Measurements from ENCODE around the gene OPCML. TPM values are rescaled to one million over a fixed set of nuclear protein-coding genes. Genes with fewer than 3 reads are reported as not detected.

OPCML gene
- polyA plus RNA-seq, 1 donor from 2014 or later = 11.6 TPM

DNA sequence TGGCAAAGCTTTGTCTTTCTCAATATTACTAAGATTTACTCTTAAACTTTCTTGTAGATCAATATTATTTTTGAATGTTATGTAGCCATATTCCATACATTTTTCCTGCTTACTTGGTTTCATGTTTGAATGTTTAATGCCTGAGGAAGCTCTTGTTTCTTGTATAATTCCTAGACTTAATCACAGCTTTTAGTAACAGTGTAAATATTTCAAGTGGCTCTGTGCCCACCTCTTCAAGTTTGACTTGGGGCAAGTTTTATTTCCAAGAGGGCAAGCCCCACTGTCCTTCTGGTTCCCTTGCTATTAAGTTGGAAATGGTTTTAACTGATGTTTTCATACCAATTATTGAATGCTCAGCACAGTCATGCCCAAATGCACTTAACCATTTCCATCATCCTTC is 1004.1 kb downstream of the OPCML start:
- Histone ChIP-seq H2AFZ (ENCODE audit: low read depth, low read length) (no peak overlapping the region), H3K9ac (ENCODE audit: low read length) (no peak overlapping the region), H3F3A (ENCODE audit: insufficient read depth, low read length, poor library complexity, severe bottlenecking) (no peaks in the 10 kb centered on the region), H3K4me2 (ENCODE audit: low read length) (no peak overlapping the region), H3K4me3 (ENCODE audit: low read length) (no peak overlapping the region), H3K36me3 (ENCODE audit: insufficient read depth, low read length) (no peaks in the 10 kb centered on the region), H3K9me2 (ENCODE audit: insufficient read depth, low read length) (no peaks in the 10 kb centered on the region), H3K27me3 (ENCODE audit: insufficient read depth, low read depth, low read length) (no peaks in the 10 kb centered on the region), H3K27ac (ENCODE audit: low read length) (no peak overlapping the region), H3K79me2 (replicated peaks; ENCODE audit: insufficient read depth, low read length) (no peaks in the 10 kb centered on the region), H4K20me1 (ENCODE audit: insufficient read depth) (no peaks in the 10 kb centered on the region), H3K9me3 (ENCODE audit: low read length) (no peaks in the 10 kb centered on the region)
- TF ChIP-seq EP300 (conservative IDR thresholded peaks at IDR 0.05; ENCODE audit: poor library complexity, severe bottlenecking) (no peak), EZH2 (IDR thresholded peaks at IDR 0.05; ENCODE audit: borderline replicate concordance, insufficient read depth, low read length, poor library complexity, severe bottlenecking) (no peak), RAD21 (conservative IDR thresholded peaks at IDR 0.05) (no peak), POLR2AphosphoS5 (IDR thresholded peaks at IDR 0.05) (no peak), SMC3 (conservative IDR thresholded peaks at IDR 0.05; ENCODE audit: poor library complexity) (no peak), MXI1 (conservative IDR thresholded peaks at IDR 0.05; ENCODE audit: poor library complexity, severe bottlenecking) (no peak), TAF1 (IDR thresholded peaks at IDR 0.05; ENCODE audit: low read depth) (no peak)
- TF ChIP-seq, protein P1, sequence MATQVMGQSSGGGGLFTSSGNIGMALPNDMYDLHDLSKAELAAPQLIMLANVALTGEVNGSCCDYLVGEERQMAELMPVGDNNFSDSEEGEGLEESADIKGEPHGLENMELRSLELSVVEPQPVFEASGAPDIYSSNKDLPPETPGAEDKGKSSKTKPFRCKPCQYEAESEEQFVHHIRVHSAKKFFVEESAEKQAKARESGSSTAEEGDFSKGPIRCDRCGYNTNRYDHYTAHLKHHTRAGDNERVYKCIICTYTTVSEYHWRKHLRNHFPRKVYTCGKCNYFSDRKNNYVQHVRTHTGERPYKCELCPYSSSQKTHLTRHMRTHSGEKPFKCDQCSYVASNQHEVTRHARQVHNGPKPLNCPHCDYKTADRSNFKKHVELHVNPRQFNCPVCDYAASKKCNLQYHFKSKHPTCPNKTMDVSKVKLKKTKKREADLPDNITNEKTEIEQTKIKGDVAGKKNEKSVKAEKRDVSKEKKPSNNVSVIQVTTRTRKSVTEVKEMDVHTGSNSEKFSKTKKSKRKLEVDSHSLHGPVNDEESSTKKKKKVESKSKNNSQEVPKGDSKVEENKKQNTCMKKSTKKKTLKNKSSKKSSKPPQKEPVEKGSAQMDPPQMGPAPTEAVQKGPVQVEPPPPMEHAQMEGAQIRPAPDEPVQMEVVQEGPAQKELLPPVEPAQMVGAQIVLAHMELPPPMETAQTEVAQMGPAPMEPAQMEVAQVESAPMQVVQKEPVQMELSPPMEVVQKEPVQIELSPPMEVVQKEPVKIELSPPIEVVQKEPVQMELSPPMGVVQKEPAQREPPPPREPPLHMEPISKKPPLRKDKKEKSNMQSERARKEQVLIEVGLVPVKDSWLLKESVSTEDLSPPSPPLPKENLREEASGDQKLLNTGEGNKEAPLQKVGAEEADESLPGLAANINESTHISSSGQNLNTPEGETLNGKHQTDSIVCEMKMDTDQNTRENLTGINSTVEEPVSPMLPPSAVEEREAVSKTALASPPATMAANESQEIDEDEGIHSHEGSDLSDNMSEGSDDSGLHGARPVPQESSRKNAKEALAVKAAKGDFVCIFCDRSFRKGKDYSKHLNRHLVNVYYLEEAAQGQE (IDR thresholded peaks at IDR 0.05; ENCODE audit: borderline replicate concordance) = no peak
- TF ChIP-seq, protein P2, sequence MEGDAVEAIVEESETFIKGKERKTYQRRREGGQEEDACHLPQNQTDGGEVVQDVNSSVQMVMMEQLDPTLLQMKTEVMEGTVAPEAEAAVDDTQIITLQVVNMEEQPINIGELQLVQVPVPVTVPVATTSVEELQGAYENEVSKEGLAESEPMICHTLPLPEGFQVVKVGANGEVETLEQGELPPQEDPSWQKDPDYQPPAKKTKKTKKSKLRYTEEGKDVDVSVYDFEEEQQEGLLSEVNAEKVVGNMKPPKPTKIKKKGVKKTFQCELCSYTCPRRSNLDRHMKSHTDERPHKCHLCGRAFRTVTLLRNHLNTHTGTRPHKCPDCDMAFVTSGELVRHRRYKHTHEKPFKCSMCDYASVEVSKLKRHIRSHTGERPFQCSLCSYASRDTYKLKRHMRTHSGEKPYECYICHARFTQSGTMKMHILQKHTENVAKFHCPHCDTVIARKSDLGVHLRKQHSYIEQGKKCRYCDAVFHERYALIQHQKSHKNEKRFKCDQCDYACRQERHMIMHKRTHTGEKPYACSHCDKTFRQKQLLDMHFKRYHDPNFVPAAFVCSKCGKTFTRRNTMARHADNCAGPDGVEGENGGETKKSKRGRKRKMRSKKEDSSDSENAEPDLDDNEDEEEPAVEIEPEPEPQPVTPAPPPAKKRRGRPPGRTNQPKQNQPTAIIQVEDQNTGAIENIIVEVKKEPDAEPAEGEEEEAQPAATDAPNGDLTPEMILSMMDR (IDR thresholded peaks at IDR 0.05; ENCODE audit: poor library complexity, severe bottlenecking) = no peak

DNA sequence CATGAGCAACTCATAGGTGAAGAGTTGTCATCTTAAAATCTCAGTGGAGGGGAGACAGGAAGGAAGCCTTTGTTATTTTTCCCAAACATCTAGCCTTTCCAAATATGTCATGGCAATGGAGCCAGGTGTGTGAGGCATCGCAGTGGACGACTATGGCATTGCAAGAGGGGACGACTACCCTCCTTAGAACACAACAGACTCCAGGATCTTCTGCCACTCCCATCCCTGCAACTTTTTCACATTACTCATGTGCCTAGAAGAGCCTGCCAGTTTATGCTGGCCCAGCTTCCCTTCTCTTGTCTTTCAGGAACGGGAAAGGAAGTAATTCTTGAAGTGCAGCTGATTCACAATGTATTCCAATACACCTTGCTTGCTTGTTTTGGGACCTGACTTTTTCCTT is 1008.4 kb downstream of the OPCML start:
- Histone ChIP-seq H3K9me2 (ENCODE audit: insufficient read depth, low read length) (no peaks in the 10 kb centered on the region), H4K20me1 (ENCODE audit: insufficient read depth) (no peaks in the 10 kb centered on the region), H3K27ac (ENCODE audit: low read length) (no peak overlapping the region), H2AFZ (ENCODE audit: low read depth, low read length) (no peak overlapping the region), H3K9me3 (ENCODE audit: low read length) (no peaks in the 10 kb centered on the region), H3K79me2 (replicated peaks; ENCODE audit: insufficient read depth, low read length) (no peaks in the 10 kb centered on the region), H3K36me3 (ENCODE audit: insufficient read depth, low read length) (no peaks in the 10 kb centered on the region), H3F3A (ENCODE audit: insufficient read depth, low read length, poor library complexity, severe bottlenecking) (no peaks in the 10 kb centered on the region), H3K4me2 (ENCODE audit: low read length) (no peak overlapping the region), H3K27me3 (ENCODE audit: insufficient read depth, low read depth, low read length) (no peaks in the 10 kb centered on the region), H3K4me3 (ENCODE audit: low read length) (no peak overlapping the region), H3K9ac (ENCODE audit: low read length) (no peak overlapping the region)
- no peak for TF ChIP-seq POLR2AphosphoS5 (IDR thresholded peaks at IDR 0.05)
- no peak for TF ChIP-seq RAD21 (conservative IDR thresholded peaks at IDR 0.05)
- no peak for TF ChIP-seq EZH2 (IDR thresholded peaks at IDR 0.05; ENCODE audit: borderline replicate concordance, insufficient read depth, low read length, poor library complexity, severe bottlenecking)
- no peak for TF ChIP-seq MXI1 (conservative IDR thresholded peaks at IDR 0.05; ENCODE audit: poor library complexity, severe bottlenecking)
- no peak for TF ChIP-seq TAF1 (IDR thresholded peaks at IDR 0.05; ENCODE audit: low read depth)
- TF ChIP-seq SMC3 (conservative IDR thresholded peaks at IDR 0.05; ENCODE audit: poor library complexity) = no peak
- TF ChIP-seq, protein P1 (IDR thresholded peaks at IDR 0.05; ENCODE audit: borderline replicate concordance) = no peak
- TF ChIP-seq EP300 (conservative IDR thresholded peaks at IDR 0.05; ENCODE audit: poor library complexity, severe bottlenecking) = no peak
- TF ChIP-seq, protein P2 (IDR thresholded peaks at IDR 0.05; ENCODE audit: poor library complexity, severe bottlenecking) = no peak
